Retinal pigment epithelial cell (primary cell): ENCODE measurements around the gene GDF2.

Experiments used
- DNase-seq: peaks from one replicate; pipeline ENCODE4 v3.0.0-alpha.2; 2010; ENCODE audit warnings: low read depth
- H3K4me3 ChIP-seq: 2 replicates; pipeline ENCODE4 v1.5.1; 2011; ENCODE audit warnings: mild to moderate bottlenecking, low read length, control low read depth, moderate library complexity
- TF ChIP-seq, protein P1 (sequence below): conservative IDR thresholded peaks from 2 replicates; pipeline ENCODE4 v1.5.1; 2011; ENCODE audit warnings: low read depth, low read length, control low read depth, inconsistent platforms

GDF2 gene

DNA sequence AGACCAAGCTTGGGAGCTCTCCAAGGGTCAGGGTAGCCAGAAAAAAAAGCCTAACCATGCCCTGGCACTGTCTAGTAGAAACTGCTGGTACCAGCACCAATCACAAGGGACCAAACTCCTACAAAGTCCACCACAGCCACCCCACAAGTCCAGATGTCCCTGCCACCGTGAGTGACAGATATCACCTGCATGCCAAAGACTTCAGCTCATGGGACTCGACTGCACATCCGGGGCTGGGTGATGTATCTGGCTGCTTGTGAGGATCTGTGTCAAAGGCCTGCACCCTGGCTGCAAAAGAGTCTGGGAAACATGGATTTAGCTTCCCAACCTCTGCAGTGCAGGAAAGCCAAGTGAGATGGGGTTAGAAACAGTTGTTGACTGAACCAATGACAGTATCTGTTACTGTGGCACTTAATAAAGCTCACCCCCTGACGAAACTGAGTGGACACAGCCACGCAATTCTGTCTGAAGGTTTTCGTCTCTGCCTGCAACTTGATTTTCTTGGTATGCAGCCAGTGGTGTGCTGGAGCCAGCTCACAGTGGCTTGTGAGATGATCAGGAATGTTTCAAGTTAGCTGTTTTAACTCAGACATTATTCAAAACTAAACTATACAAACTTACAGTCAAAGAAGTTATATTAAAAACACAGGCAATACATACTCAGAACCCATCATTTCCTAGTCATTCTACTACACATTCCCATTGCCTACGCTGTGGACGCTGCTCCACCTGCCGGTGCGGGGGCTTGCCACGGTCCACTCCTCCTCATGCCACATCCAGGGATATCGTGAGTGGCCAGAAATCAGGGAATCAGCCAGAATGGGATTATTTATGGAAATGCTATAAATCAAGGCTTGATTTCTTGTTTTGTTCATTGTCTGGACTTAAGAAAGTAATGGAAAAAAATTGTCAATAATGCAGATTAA is 52.6 kb downstream of the GDF2 start:
- TF ChIP-seq, protein P1, sequence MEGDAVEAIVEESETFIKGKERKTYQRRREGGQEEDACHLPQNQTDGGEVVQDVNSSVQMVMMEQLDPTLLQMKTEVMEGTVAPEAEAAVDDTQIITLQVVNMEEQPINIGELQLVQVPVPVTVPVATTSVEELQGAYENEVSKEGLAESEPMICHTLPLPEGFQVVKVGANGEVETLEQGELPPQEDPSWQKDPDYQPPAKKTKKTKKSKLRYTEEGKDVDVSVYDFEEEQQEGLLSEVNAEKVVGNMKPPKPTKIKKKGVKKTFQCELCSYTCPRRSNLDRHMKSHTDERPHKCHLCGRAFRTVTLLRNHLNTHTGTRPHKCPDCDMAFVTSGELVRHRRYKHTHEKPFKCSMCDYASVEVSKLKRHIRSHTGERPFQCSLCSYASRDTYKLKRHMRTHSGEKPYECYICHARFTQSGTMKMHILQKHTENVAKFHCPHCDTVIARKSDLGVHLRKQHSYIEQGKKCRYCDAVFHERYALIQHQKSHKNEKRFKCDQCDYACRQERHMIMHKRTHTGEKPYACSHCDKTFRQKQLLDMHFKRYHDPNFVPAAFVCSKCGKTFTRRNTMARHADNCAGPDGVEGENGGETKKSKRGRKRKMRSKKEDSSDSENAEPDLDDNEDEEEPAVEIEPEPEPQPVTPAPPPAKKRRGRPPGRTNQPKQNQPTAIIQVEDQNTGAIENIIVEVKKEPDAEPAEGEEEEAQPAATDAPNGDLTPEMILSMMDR: no peak
- no peak overlapping the region for H3K4me3 ChIP-seq
- no peak for DNase-seq

DNA sequence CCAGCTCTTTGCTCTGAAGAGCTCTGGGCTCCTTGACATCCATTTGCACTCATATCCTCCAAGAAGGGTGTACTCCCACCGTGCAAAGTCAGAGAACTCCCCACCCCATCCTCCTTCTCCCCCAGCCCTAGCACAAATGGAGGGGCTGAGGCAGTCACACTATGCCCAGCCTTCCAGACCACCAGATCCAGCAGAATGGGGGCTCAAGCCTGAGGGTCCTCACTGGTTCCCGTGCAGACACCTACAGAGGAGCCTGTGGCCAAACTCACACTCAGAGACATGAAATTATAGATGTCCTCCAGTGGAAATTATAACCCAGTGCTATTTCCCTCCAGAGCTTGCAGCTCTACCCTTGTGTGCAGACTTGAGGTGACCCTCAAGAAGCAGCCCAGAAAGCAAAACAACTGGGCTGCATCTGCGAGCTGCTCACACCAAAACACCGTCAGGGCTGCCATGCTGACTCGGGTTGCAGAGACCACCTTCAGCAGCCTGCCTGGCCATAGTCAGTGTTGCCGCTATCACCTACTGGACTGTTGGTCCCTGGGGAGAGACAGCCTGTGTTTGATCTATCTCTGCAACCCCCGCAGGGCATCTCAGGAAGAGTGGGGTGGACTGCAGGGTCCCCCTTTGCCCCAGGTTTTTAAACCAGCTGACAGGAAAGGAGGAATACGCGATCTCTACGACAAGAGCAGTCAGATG is 54.4 kb downstream of the GDF2 start:
- DNase-seq: no peak
- H3K4me3 ChIP-seq: no peak overlapping the region
- TF ChIP-seq, protein P1: no peak
